ENCODE measurements around the gene ATG16L1. TPM values are rescaled to one million over a fixed set of nuclear protein-coding genes. Genes with fewer than 3 reads are reported as not detected.

The ATG16L1 gene
- total and polyA plus RNA-seq, 2 experiments from 2014 or later: 15.3 to 37.9 TPM

DNA sequence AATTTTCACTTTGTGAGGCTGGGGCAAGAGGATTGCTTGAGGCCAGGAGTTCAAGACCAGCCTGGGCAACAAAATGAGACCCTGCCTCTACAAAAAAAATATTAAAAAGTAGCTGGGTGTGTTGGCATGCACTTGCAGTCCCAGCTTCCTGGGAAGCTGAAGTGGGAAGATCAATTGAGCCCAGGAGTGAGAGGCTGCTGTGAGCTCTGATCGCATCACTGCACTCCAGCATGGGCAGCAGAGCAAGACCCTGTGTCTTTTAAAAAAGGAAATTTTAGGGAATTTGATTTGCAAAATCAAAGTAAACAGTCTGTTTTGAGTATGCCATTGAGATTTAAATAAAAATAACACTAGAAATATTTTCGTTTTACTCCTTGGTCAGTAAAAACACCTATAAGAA is 27.4 kb downstream of the ATG16L1 start:
- TF ChIP-seq ZNF462 (CRISPR knock-in tag; IDR thresholded peaks at IDR 0.05): no peak
- no peak for TF ChIP-seq EZH2 (IDR thresholded peaks at IDR 0.05; ENCODE audit: low read depth, unreplicated experiment)
- no peak for TF ChIP-seq ZNF114 (CRISPR knock-in tag; IDR thresholded peaks at IDR 0.05)
- TF ChIP-seq NANOG (IDR thresholded peaks at IDR 0.05; ENCODE audit: borderline replicate concordance): no peak
- TF ChIP-seq STAT1 (IDR thresholded peaks at IDR 0.05; ENCODE audit: unreplicated experiment): no peak
- no peak for TF ChIP-seq CREB1 (CRISPR knock-in tag; IDR thresholded peaks at IDR 0.05; ENCODE audit: low read depth)
- TF ChIP-seq, protein P1, sequence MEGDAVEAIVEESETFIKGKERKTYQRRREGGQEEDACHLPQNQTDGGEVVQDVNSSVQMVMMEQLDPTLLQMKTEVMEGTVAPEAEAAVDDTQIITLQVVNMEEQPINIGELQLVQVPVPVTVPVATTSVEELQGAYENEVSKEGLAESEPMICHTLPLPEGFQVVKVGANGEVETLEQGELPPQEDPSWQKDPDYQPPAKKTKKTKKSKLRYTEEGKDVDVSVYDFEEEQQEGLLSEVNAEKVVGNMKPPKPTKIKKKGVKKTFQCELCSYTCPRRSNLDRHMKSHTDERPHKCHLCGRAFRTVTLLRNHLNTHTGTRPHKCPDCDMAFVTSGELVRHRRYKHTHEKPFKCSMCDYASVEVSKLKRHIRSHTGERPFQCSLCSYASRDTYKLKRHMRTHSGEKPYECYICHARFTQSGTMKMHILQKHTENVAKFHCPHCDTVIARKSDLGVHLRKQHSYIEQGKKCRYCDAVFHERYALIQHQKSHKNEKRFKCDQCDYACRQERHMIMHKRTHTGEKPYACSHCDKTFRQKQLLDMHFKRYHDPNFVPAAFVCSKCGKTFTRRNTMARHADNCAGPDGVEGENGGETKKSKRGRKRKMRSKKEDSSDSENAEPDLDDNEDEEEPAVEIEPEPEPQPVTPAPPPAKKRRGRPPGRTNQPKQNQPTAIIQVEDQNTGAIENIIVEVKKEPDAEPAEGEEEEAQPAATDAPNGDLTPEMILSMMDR (conservative IDR thresholded peaks at IDR 0.05; ENCODE audit: low read depth in 2 of 2): no peak
- TF ChIP-seq POLR2AphosphoS5 (IDR thresholded peaks at IDR 0.05; ENCODE audit: low read depth): no peak
- no peak for TF ChIP-seq JUNB (IDR thresholded peaks at IDR 0.05; ENCODE audit: unreplicated experiment)
- no peak for TF ChIP-seq ZNF331 (CRISPR knock-in tag; IDR thresholded peaks at IDR 0.05; ENCODE audit: low read depth)
- Mint-ChIP-seq H3K4me3 (no peak overlapping the region), H3K27ac (no peak overlapping the region), H3K9me3 (no peaks in the 10 kb centered on the region), H3K27me3 (ENCODE audit: insufficient read depth, low read depth, poor library complexity) (peaks cover 2% of the 10 kb centered on the region), H3K36me3 (ENCODE audit: low read depth) (peaks cover 79% of the 10 kb centered on the region), H3K4me1 (no peaks in the 10 kb centered on the region)
- no peak overlapping the region for H3K4me3 ChIP-seq
- no peaks in the 10 kb centered on the region for H3F3A ChIP-seq (replicated peaks; ENCODE audit: low read depth)
- H3K9me2 ChIP-seq (ENCODE audit: insufficient read depth): no peaks in the 10 kb centered on the region
- DNase-seq (ENCODE audit: low spot score): no peak
- H3K79me2 ChIP-seq (replicated peaks; ENCODE audit: insufficient read depth): no peaks in the 10 kb centered on the region
- H2AFZ ChIP-seq: no peak overlapping the region
- no peak for ATAC-seq
- no peaks in the 10 kb centered on the region for H3K27me3 ChIP-seq (ENCODE audit: insufficient read depth)
- no peak overlapping the region for H3K27ac ChIP-seq (ENCODE audit: low read depth)
- peaks cover 69% of the 10 kb centered on the region for H3K36me3 ChIP-seq (ENCODE audit: insufficient read depth)
- H4K20me1 ChIP-seq (replicated peaks; ENCODE audit: insufficient read depth): peaks cover 5% of the 10 kb centered on the region; the same call in 1 of the 2 replicates
- no peaks in the 10 kb centered on the region for H3K4me1 ChIP-seq (ENCODE audit: insufficient read depth)
- no peak overlapping the region for H3K4me2 ChIP-seq
